GM12873 (cell line): Measurements from ENCODE around the gene STOM.

Experiments
- TF ChIP-seq, protein P1 (sequence below): IDR thresholded peaks from 2 replicates; pipeline ENCODE4 v1.5.1; 2012; ENCODE audit warnings: low read depth, mild to moderate bottlenecking, moderate library complexity, low read length, control low read depth; ENCODE audit not compliant: insufficient read depth; ENCODE audit errors: missing control alignments

The STOM gene

DNA sequence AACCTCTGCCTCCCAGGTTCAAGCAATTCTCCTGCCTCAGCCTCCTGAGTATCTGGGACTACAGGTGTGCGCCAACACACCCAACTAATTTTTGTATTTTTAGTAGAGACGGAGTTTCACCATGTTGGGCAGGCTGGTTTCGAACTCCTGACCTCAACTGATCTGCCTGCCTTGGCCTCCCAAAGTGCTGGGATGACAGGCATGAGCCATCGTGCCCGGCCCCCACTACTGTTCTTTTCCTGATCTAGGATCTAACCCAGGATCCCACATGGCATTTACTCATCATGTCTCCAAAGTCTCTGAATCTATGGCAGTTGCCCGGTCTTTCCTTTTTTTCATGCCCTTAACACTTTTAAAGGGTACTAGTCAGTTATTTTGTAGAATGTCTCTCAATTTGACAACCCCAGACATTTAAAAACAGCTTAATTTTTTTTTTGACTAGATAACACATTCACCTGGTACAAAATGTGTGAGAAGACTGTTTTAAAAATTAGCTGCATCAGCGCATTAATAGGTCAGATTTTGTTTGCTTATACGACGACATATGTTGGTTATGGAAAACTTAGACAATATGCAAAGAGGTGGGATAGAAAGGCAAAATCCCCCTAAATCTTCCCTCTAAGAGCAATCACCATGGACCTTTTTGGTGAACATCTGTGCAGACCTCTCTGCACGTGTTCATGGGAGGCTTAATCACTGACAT, 46.5 kb downstream of the STOM start:
- TF ChIP-seq, protein P1, sequence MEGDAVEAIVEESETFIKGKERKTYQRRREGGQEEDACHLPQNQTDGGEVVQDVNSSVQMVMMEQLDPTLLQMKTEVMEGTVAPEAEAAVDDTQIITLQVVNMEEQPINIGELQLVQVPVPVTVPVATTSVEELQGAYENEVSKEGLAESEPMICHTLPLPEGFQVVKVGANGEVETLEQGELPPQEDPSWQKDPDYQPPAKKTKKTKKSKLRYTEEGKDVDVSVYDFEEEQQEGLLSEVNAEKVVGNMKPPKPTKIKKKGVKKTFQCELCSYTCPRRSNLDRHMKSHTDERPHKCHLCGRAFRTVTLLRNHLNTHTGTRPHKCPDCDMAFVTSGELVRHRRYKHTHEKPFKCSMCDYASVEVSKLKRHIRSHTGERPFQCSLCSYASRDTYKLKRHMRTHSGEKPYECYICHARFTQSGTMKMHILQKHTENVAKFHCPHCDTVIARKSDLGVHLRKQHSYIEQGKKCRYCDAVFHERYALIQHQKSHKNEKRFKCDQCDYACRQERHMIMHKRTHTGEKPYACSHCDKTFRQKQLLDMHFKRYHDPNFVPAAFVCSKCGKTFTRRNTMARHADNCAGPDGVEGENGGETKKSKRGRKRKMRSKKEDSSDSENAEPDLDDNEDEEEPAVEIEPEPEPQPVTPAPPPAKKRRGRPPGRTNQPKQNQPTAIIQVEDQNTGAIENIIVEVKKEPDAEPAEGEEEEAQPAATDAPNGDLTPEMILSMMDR = no peak

DNA sequence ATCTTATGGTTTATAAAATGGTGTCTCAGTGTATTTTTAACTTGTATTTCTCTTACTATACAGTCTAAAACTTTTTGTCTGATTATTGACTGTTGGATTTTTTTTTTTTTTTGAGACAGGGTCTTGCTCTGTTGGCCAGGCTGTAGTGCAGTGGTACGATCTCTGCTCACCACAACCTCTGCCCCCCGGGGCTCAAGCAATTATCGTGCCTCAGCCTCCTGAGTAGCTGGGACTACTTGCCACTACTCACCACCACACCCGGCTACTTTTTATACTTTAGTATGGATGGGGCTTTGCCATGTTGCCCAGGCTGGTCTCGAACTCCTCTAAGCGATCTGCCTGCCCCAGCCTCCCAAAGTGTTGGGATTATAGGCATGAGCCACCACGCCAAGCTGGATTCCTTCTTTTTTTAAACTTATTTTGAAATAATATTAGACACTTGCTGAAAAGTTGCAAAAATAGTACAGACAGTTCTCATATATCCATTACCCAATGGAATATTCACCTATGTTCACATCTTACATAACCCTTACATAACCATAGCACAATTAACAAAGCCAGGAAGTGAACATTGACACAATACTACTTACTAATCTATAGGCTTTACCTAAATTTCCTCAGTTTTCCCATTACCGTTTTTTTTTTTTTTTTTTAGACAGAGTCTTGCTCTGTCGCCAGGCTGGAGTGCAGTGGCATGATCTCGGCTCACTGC, 47.2 kb downstream of the STOM start:
- TF ChIP-seq, protein P1 = no peak

DNA sequence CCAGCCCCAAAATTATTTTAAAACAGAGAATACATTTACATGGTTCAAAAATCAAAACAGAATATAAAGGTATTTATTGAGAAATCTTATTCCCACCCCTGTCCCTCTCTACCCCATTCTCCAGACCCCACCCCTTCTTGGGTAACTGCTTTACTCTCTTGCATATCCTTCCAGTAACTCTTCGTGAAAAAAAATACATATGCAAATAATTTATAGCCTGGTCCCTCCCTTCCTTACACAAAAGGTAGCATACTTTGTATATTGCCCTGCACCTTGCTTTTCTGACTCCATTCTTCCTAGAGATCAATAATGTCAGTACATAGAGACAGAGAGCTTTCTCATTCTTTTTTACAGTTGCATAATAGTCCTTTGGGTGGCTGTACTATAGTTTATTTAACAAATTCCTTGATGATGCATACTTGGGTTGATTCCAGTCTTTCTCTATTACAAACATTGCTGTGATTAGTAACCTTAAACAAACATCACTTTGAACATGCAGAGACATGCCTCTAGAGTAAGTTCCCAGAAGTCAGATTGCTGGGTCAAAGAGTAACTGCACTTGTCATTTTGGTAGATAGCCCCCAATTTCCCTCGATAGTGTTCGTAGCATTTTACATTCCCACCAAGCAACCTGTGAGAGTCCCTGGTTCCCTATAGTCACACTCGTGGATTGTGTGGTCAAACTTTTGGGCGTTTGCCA, 47.9 kb downstream of the STOM start:
- TF ChIP-seq, protein P1 = no peak

DNA sequence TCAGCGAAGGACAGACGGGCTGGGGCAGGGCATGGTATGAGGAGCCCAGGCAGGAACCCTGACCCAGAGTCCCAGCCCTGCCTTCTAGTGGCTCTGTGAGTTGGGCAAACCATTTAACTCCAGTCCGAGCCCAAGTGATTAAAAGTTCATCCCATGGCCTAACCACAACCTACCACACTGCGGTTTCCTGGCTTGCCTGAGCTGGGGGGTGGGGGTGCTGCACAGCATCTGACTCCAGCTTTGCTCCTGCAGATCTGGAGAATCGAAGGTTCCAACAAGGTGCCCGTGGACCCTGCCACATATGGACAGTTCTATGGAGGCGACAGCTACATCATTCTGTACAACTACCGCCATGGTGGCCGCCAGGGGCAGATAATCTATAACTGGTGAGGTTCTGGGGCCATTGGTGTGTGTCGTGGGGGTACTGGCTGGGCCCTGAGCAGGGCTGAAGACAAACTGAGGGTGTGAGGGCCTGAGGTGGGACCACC, 49.0 kb downstream of the STOM start:
- TF ChIP-seq, protein P1 = no peak

DNA sequence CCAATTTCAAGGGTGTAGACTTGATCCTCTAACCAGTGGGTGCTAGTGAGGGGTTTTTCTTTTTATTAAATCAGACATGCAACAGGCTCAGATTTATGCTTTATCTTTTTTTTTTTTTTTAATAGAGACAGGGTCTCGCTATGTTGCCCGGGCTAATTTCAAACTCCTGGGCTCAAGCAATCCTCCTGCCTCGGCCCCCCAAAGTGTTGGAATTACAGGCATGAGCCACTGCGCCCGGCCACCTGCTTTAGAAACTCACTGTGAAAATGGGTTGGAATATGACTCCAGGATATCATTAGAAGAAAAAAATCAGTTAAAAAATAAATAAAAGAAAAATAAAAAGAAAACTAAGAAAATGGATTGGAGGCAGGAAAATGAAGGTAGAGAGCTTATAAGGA, 50.7 kb downstream of the STOM start:
- TF ChIP-seq, protein P1 = no peak

DNA sequence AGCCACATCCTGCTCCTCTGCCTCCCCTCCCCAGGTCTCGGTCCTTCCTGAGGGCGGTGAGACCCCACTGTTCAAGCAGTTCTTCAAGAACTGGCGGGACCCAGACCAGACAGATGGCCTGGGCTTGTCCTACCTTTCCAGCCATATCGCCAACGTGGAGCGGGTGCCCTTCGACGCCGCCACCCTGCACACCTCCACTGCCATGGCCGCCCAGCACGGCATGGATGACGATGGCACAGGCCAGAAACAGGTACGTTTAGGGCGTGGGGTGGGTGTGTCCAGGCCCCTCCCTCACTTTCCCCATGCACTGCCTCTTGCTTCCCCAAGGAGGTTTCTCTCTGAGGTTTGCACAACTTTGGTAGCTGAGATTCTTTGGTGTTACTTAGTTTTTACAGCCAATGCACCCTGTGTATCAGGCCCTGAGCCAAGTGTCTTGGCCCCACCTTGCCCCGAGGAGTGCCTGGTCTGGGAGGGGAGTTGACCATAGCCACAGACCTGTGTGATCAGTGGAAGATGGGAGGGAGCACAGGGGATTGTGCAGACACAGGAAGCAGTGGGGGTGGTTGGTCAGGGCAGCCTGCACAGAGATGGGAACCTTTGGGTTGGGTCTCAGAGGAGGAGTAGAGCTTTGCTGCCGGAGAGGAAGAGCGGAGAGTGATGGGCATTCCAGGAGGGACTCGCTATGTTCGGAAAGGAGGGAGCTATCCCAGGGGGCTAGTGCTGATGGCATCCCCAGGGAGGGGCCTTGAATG, 51.2 kb downstream of the STOM start:
- TF ChIP-seq, protein P1 = no peak
